SK-N-SH treated with all-trans-retinoic acid at 6 μM for 48 hours (cell line): ENCODE measurements around the gene TLCD4.

Experiments
- BACH2 ChIP-seq: fragments of 250-450 bp; sonication (Bioruptor Pico); IDR thresholded peaks from 2 replicates; pipeline ENCODE4 v1.9.0; 2021; ENCODE audit warnings: mild to moderate bottlenecking, borderline replicate concordance
- ESRRG ChIP-seq: fragments of 250-450 bp; sonication (Bioruptor Pico); IDR thresholded peaks from 2 replicates; pipeline ENCODE4 v1.6.1; 2021; ENCODE audit warnings: mild to moderate bottlenecking
- GLIS3 ChIP-seq: fragments of 250-450 bp; sonication (Bioruptor Pico); IDR thresholded peaks from 2 replicates; pipeline ENCODE4 v1.5.0; 2020; ENCODE audit warnings: mild to moderate bottlenecking, moderate library complexity
- ISL1 ChIP-seq: fragments of 250-450 bp; sonication (Bioruptor Pico); IDR thresholded peaks from 2 replicates; pipeline ENCODE4 v2.1.2; 2022; ENCODE audit warnings: mild to moderate bottlenecking, moderate library complexity
- OSR1 ChIP-seq: fragments of 250-450 bp; sonication (Bioruptor Pico); IDR thresholded peaks from 2 replicates; pipeline ENCODE4 v1.8.0; 2022; ENCODE audit warnings: moderate library complexity, mild to moderate bottlenecking, inconsistent platforms
- RARB ChIP-seq: fragments of 250-450 bp; sonication (Bioruptor Pico); IDR thresholded peaks from 2 replicates; pipeline ENCODE4 v1.8.0; 2021; ENCODE audit warnings: mild to moderate bottlenecking, moderate library complexity
- SNAI2 ChIP-seq: fragments of 250-450 bp; sonication (Bioruptor Pico); IDR thresholded peaks from 2 replicates; pipeline ENCODE4 v1.5.0; 2020; ENCODE audit warnings: mild to moderate bottlenecking, moderate library complexity
- TF ChIP-seq, protein P1 (sequence below): fragments of 250-450 bp; sonication (Bioruptor Pico); IDR thresholded peaks from 2 replicates; pipeline ENCODE4 v1.5.1; 2020; ENCODE audit warnings: low read depth, mild to moderate bottlenecking, moderate library complexity
- TF ChIP-seq, protein P2 (sequence below): fragments of 250-450 bp; sonication (Bioruptor Pico); IDR thresholded peaks from 2 replicates; pipeline ENCODE4 v1.5.0; 2020; ENCODE audit warnings: mild to moderate bottlenecking, moderate library complexity

DNA sequence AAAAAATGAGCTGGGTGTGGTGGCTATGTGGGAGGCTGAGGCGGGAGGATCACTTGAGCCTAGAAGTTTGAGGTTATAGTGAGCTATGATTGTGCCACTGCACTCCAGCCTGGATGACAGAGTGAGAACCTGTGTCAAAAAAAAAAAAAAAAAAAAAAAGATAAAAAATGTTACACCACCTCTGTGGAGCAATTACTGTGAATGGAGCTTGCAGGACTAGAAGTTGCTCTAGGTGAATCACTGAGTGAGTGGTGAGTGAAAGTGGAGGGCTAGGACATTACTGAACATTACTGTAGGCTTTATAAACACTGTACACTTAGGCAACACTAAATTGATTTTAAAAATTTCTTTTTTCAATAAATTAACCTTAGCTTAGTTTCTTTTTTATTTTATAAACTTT lies 21.9 kb downstream of the TLCD4 start:
- TF ChIP-seq SNAI2 (no peak), ISL1 (CRISPR knock-in tag) (no peak), RARB (no peak), BACH2 (CRISPR knock-in tag) (no peak), GLIS3 (CRISPR knock-in tag) (no peak), ESRRG (CRISPR knock-in tag) (no peak), OSR1 (CRISPR knock-in tag) (no peak)
- TF ChIP-seq, protein P1, sequence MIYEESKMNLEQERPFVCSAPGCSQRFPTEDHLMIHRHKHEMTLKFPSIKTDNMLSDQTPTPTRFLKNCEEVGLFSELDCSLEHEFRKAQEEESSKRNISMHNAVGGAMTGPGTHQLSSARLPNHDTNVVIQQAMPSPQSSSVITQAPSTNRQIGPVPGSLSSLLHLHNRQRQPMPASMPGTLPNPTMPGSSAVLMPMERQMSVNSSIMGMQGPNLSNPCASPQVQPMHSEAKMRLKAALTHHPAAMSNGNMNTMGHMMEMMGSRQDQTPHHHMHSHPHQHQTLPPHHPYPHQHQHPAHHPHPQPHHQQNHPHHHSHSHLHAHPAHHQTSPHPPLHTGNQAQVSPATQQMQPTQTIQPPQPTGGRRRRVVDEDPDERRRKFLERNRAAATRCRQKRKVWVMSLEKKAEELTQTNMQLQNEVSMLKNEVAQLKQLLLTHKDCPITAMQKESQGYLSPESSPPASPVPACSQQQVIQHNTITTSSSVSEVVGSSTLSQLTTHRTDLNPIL (CRISPR knock-in tag): no peak
- TF ChIP-seq, protein P2, sequence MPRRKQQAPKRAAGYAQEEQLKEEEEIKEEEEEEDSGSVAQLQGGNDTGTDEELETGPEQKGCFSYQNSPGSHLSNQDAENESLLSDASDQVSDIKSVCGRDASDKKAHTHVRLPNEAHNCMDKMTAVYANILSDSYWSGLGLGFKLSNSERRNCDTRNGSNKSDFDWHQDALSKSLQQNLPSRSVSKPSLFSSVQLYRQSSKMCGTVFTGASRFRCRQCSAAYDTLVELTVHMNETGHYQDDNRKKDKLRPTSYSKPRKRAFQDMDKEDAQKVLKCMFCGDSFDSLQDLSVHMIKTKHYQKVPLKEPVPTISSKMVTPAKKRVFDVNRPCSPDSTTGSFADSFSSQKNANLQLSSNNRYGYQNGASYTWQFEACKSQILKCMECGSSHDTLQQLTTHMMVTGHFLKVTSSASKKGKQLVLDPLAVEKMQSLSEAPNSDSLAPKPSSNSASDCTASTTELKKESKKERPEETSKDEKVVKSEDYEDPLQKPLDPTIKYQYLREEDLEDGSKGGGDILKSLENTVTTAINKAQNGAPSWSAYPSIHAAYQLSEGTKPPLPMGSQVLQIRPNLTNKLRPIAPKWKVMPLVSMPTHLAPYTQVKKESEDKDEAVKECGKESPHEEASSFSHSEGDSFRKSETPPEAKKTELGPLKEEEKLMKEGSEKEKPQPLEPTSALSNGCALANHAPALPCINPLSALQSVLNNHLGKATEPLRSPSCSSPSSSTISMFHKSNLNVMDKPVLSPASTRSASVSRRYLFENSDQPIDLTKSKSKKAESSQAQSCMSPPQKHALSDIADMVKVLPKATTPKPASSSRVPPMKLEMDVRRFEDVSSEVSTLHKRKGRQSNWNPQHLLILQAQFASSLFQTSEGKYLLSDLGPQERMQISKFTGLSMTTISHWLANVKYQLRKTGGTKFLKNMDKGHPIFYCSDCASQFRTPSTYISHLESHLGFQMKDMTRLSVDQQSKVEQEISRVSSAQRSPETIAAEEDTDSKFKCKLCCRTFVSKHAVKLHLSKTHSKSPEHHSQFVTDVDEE (CRISPR knock-in tag): no peak
